GM12872 (cell line): ENCODE results near the gene THSD7B.

Experiments used
- CTCF ChIP-seq: IDR thresholded peaks from 3 replicates; pipeline ENCODE4 v1.5.1; 2011; ENCODE audit warnings: low read depth, mild to moderate bottlenecking, low read length, moderate library complexity; ENCODE audit not compliant: insufficient read depth

The THSD7B gene

GRCh38 chr2:136785215-136785614 lies 19.9 kb downstream of the THSD7B start:
- TF ChIP-seq CTCF: no peak

- TF ChIP-seq CTCF: no peak
Measured at GRCh38 chr2:136787970-136788369, 22.6 kb downstream of the THSD7B start.

GRCh38 chr2:136796339-136796738 lies 31.0 kb downstream of the THSD7B start:
- TF ChIP-seq CTCF: no peak

- no peak for TF ChIP-seq CTCF
Measured at GRCh38 chr2:136798766-136799165, 33.4 kb downstream of the THSD7B start.

- no peak for TF ChIP-seq CTCF
Measured at GRCh38 chr2:136801661-136802060, 36.3 kb downstream of the THSD7B start.

GRCh38 chr2:136809998-136810397 lies 44.7 kb downstream of the THSD7B start:
- TF ChIP-seq CTCF: no peak

GRCh38 chr2:136818839-136819238 lies 53.5 kb downstream of the THSD7B start:
- no peak for TF ChIP-seq CTCF

GRCh38 chr2:136823291-136823690 lies 57.9 kb downstream of the THSD7B start:
- TF ChIP-seq CTCF: no peak
